MV-4-11 (cell line): Measurements from ENCODE around the gene RCOR1.
"Not testable (repeated sequence)": the region's sequence is repeated elsewhere in the genome, so short reads cannot be mapped to it uniquely, and the experiment has no call there.

Source experiments
- DNase-seq: peaks from one replicate; lab custom pipeline; 2025; lab: John Stamatoyannopoulos, UW

RCOR1 gene

DNA sequence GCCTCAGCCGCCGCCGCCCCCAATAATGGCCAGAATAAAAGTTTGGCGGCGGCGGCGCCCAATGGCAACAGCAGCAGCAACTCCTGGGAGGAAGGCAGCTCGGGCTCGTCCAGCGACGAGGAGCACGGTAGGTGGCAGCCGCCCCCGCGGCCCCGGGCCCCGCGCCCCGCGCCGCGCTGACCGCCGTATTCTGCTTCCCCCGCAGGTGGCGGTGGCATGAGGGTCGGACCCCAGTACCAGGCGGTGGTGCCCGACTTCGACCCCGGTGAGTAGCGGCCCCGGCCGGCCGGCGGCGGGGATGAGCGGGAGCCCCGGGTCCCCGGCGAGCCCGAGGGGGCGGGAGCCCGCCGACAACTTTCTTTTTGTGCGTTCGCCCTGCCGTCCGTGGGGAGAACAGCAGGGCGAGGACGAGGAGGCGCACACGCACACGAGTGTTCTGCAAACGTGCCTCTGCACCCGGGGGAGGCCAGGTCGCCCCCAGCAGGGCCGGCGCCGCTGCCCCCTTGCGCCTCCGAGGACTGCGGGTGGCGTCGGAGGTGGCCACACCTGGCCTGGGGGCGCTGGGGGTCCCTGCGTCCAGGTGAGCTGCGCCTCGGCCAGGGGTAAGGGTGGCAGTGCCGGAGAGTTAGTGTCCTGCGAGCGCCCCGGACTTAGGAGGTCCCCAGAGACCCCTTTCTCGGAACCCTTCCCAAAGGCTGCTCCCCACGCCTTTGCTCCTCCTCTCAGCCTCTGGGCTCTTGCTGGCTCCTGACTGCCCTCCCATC, 794 bp downstream of the RCOR1 start:
- peak; percentile 25 for DNase-seq

- peak; percentile 57 for DNase-seq
Measured at GRCh38 chr14:102593825-102594137, 1.3 kb downstream of the RCOR1 start.

DNA sequence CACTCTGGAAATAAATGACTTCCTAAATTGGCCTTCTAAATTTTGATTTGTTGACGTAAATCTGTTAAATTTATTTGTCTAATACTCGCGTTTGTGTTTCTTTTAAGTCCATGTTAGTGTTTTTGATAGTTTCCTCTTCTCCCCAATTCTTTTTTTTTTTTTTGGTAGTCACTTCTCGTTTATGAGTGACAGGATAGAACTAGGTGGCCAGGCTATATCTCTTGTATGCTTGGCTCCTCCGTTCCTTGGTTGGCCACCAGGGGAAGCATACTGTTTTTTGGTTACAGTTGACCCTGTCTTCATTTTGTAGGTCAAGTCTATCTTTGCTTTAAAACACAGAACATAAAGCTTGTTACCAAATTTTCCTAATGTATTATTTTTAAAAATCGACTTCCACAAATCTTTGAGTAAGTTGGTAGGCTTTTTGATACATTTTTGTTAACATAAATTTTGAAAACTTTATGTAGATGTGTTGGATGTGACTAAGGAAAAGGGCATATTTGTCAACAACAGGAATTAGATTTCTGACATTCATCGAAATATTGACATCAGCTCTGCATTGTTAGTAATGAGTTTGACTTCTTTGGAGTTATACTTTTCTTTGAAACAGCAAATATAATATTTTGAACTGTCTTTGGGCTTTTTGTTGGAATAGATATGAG, 2.2 kb downstream of the RCOR1 start:
- peak; percentile 91 for DNase-seq

- DNase-seq = no peak
Measured at GRCh38 chr14:102601378-102601925, 9.0 kb downstream of the RCOR1 start.

DNA sequence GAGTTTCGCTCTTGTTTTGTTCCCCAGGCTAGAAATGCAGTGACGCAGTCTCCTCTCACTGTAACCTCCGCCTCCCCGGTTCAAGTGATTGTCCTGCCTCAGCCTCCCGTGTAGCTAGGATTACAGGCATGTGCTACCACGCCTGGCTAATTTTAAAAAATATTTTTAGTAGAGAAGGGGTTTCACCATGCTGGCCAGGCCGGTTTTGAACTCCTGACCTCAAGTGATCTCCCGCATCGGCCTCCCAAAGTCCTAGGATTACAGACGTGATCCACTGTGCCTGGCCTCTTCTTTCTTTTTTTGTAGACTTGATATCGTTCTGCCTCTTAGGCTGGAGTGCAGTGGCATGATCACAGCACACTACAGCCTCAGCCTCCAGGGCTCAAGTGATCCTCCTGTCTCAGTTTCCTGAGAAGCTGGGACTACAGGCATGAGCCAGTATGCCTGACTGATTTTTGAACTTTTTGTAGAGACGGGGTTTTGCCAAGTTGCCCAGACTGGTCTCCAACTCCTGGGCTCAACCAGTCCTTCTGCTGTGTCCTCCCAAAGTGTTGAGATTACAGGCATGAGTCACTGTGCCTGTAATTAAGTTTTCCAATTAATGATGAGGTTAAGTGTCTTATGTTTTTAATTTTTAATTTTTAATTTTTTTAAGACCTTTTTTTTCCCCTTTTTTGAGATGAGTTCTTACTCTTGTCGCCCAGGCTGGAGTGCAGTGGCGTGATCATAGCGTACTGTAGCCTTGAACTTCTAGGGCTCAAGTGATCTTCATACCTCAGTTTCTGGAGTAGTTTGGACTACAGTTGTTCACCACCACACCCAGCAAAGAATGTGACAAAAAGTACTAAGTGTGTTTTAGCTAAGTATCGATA, 10.2 kb downstream of the RCOR1 start:
- DNase-seq = no peak

DNA sequence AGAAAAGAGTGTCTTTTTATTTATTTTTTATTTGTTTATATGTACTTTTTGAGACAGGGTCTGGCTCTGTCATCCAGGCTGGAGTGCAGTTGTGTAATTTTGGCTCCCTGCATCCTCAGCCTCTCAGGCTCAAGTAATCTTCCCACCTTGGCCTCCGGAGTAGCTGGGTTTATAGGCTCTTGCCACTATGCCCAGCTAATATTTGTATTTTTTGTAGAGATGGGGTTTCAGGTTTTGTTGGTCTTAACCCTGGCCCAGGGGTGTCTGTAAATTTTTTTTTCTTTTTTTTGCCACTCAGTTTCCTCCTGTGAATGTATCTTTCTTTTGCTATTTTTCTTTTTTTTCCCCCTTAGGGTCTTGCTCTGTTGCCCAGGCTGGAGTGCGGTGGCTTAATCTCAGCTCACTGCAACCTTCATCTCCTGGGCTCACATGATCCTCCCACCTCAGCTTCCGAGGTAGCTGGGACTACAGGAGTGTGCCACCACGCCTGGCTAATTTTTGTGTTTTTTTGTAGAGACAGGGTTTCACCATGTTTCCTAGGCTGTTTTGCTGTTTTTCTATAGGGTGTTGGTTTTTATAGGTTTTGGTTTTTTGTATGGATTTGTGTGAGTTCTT, 11.0 kb downstream of the RCOR1 start:
- no peak for DNase-seq

GRCh38 chr14:102604183-102604582, 11.7 kb downstream of the RCOR1 start:
- no peak for DNase-seq

DNA sequence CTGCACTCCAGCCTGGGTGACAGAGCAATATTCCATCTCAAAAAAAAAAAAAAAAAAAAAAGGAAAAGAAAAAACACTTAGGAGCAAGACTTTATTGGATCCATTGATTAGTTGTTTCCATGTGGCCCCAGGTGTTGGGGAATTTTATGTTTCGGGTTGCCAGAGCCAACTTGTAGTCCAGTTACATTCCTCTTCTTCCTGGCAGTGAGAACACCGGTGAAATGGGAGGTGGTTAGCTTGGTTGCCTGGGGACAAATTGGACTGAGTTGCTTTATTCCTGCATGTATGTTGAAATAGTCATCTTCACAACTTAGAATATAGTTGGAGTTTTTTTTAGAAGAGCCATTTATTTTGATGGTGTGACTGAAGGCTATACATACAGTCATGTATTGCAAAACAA, 12.6 kb downstream of the RCOR1 start:
- DNase-seq = peak; percentile 12

DNA sequence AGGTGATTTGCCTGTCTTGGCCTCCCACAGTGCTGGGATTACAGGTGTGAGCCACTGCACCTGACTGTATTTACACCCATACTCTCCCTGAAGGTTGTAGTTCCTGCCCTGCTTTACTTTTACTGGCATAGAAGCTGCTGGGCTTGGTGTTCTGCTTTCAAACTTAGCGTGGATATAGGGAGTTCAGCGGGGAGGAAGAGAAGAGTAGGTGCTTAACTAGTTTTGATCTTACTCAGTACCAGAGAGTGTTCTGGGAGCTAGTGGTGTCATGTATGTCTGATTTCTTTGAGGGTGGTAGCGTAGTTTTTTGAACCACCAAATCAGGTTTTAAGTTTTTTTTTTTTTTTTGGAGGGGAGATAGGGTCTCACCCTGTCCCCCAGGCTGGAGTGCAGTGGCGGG, 13.8 kb downstream of the RCOR1 start:
- DNase-seq = peak; percentile 30

DNA sequence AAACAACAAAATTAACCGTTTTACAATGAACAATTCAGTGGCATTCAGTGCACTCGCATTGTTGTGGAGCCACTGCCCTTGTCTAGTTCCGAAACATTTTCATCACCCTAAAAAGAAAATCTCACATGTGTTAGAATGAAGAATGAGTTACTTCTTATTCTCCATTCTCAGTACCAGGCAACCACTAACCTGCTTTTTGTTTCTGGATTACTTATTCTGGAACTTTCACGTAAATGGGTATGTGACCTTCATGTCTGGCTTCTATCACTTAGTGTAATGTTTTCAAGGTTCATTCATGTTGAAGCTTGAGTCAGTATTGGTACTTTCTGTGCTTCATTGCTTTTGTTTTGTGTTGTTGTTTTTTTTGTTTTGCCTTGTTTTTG, 15.6 kb downstream of the RCOR1 start:
- DNase-seq = no peak

GRCh38 chr14:102610968-102611811, 18.7 kb downstream of the RCOR1 start:
- peak; percentile 59 for DNase-seq

- no peak for DNase-seq
Measured at GRCh38 chr14:102616318-102616717, 23.9 kb downstream of the RCOR1 start.

GRCh38 chr14:102616799-102617198, 24.4 kb downstream of the RCOR1 start:
- no peak for DNase-seq

- DNase-seq = not testable (repeated sequence)
Measured at GRCh38 chr14:102619012-102619411, 26.6 kb downstream of the RCOR1 start.

DNA sequence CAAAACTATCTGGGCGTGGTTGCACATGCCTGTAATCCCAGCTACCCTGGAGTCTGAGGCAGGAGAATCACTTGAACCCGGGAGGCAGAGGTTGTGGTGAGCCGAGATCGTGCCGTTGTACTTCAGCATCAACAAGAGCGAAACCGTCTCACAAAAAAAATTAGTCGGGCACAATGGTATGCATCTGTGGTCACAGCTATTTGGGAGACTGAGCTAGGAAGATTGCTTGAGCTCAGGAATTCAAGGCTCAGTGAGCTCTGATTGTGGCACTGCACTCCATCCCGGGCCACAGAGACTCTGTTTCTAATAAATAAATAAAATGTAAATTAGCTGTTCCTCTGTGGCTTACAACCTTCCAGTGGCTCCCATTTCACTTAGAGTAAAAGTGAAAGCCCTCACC, 28.0 kb downstream of the RCOR1 start:
- no peak for DNase-seq

DNA sequence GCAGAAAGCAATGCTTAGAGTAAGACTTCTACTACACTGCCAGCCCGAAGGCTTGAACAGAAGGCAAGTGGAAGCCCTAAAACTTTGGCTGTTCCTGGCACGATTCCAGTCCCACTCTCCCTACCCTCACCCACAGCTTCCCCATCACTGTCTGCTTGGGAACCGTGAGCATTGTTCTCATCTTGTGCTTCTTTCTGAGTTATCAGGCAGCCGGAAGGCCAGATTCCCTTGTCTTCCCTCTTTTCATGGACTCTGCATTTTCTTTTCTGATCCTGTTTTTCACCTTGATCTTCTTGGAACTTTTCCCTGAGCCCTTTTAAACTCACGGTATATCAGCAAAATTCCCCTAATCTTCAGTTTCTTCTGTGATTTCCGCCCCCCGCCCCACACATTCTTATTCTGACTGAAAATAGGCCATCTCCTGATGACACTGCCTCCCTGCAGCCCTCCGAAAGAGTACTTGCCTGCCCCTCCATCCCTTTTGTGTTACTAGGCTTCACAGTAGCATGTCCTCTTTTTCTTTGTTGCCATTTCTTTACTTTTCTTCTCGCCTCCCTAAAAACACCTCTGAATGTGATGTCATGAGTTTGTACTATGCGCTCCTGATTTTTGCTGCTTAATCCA, 29.9 kb downstream of the RCOR1 start:
- peak; percentile 15 for DNase-seq

DNA sequence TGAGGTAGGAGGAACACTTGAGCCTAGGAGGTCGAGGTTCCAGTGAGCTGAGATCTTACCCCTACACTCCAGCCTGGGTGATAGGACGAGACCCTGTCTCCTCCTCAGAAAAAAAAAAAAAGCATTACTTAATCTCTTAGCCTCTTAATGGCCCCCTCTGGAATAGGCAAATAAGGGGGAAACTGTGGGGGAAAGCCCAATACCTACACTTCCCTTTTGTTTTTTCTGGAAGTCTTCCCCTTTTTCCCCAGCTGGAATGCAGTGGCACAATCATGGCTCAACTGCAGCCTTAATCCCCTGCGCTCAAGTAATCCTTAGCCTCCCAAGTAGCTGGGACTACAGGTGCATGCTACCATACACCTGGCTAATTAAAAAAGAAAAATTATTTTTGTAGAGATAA, 32.2 kb downstream of the RCOR1 start:
- DNase-seq = no peak

DNA sequence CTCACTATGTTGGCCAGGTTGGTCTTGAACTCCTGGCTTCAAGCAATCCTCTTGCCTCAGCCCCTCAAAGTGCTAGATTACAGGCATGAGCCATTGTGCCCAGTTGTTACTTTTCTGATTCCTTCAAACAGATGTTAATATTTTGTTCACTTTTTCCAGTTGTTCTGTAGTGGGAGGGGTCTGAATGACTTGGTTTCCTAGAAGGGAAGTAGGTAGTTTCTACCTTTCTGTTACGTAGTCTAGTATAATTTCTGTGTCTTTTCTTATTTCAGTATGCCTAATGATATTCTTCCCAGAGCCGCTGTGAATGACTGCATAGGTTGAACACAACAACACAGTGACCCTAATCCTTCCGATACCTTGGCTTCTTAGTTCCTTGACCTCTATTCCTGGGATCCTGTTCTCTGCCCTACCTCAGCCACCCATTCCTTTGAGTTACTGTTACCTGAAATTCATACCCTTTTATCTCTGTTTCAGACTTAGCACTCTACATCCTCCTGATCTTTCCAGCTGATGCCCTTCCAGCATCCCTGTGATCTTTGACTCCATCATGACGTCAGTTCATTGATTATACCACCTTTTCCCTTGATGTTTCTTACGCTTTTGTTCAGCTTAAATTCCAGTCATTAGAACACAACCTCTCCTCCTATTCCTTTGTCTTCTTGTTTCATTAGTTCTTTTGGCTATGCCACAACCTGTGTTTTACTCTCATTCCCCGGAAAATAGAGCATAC, 33.3 kb downstream of the RCOR1 start:
- DNase-seq = no peak

DNA sequence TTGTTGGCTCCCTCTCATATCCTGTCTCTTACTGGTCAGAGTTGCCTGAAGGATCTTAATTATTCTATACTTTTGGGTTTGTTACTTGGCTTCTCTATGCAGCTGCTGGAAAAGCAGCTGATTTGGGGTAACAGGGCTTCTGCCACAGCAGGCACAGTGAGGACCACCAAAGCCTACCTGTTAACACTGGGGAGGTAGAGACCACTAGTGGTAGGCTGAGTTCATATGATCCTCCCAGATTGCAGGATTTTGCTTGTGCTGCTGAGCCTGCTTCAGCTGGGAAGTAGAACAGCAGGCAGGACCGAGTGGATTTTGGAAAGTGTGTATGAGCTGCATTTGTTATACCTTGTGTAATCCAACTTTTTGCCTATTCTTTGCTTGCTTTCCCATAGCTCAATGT, 34.1 kb downstream of the RCOR1 start:
- DNase-seq = no peak

DNA sequence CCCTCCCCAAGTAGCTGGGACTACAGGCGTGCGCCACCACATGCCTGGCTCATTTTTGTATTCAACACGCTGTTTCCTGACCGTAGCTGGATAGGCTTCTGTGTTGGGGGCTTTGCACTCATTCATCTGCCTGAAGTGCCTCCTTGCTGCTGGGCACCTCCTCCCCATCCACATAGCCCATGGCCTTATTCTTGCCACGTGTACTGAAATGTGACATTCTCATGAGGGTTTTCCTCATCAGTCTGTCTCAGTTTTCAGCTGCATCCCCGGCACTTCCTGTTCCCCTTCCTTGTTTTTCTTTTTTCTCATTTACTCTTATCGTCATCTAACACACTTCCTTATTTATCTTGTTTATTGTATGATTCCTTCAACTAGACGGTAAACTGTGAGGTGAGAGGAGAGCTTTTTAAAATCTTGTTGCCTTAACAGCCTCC, 36.6 kb downstream of the RCOR1 start:
- DNase-seq = peak; percentile 55
